GM18909 (cell line): ENCODE results near the gene NUDT16.

Experiments used
- ATAC-seq: cut with Tn5 transposase; IDR thresholded peaks from one replicate; pipeline ENCODE4 v1.9.1; 2021; ENCODE audit warnings: mild to moderate bottlenecking; ENCODE audit not compliant: unreplicated experiment, poor library complexity

The NUDT16 gene

GRCh38 chr3:131432441-131432840 lies 50.9 kb downstream of the NUDT16 start:
- ATAC-seq = no peak

GRCh38 chr3:131435000-131435399 lies 53.4 kb downstream of the NUDT16 start:
- no peak for ATAC-seq
